ENCODE measurements around the gene PRPF19.

PRPF19 gene

GRCh38 chr11:60858236-60858635 lies 48.1 kb downstream of the PRPF19 start:
- no peak for DNase-seq (ENCODE audit: low read depth)
- H3K4me3 ChIP-seq (ENCODE audit: low read depth, low read length) = no peak overlapping the region
- TF ChIP-seq CTCF (conservative IDR thresholded peaks at IDR 0.05; ENCODE audit: low read depth, low read length) = no peak

- DNase-seq (ENCODE audit: low read depth) = peak; percentile 29
- no peak for TF ChIP-seq CTCF (conservative IDR thresholded peaks at IDR 0.05; ENCODE audit: low read depth, low read length)
- no peak overlapping the region for H3K4me3 ChIP-seq (ENCODE audit: low read depth, low read length)
Observed at GRCh38 chr11:60857378-60858232, 48.8 kb downstream of the PRPF19 start.

GRCh38 chr11:60855726-60856633 lies 50.4 kb downstream of the PRPF19 start, which contains the start of gene PTGDR2:
Gene PTGDR2, minus strand, starts transcription at chr11:60855950. Its CDS starts 2,228 bp downstream, at chr11:60853722.
- no peak for DNase-seq (ENCODE audit: low read depth)
- TF ChIP-seq CTCF (conservative IDR thresholded peaks at IDR 0.05; ENCODE audit: low read depth, low read length) = no peak
- no peak within 1 kb of the TSS for H3K4me3 ChIP-seq (ENCODE audit: low read depth, low read length)

- DNase-seq (ENCODE audit: low read depth) = no peak
- no peak for TF ChIP-seq CTCF (conservative IDR thresholded peaks at IDR 0.05; ENCODE audit: low read depth, low read length)
- no peak overlapping the region for H3K4me3 ChIP-seq (ENCODE audit: low read depth, low read length)
Observed at GRCh38 chr11:60854847-60855725, 51.3 kb downstream of the PRPF19 start.

GRCh38 chr11:60854140-60854846 lies 52.1 kb downstream of the PRPF19 start:
- no peak for TF ChIP-seq CTCF (conservative IDR thresholded peaks at IDR 0.05; ENCODE audit: low read depth, low read length)
- DNase-seq (ENCODE audit: low read depth) = no peak
- H3K4me3 ChIP-seq (ENCODE audit: low read depth, low read length) = no peak overlapping the region

All from choroid plexus epithelial cell (primary cell).